Activated naive CD4-positive, alpha-beta T cell treated with anti-CD3 and anti-CD28 coated beads for 36 hours (primary cell): ENCODE measurements around the gene DNAH3. TPM values are rescaled to one million over a fixed set of nuclear protein-coding genes. Genes with fewer than 3 reads are reported as not detected.
"Not testable (repeated sequence)": the region's sequence is repeated elsewhere in the genome, so short reads cannot be mapped to it uniquely, and the experiment has no call there.

Experiments used
- CTCF ChIA-PET: fragments of 350-600 bp; sonication (Branson Sonifier 250); formaldehyde crosslinking; loops from one replicate; lab custom pipeline; 2021; ENCODE audit warnings: antibody characterized with exemption; lab: Charles Lee
- DNase-seq: peaks from one replicate; pipeline ENCODE4 v3.0.0-alpha.2; 2020
- H3K27ac Mint-ChIP-seq: one replicate; pipeline ENCODE4 v1.8.0; 2021; ENCODE audit warnings: mild to moderate bottlenecking, mixed read lengths
- H3K27me3 Mint-ChIP-seq: one replicate; pipeline ENCODE4 v1.8.0; 2021; ENCODE audit warnings: low read depth, mixed read lengths
- H3K36me3 Mint-ChIP-seq: one replicate; pipeline ENCODE4 v1.8.0; 2021; ENCODE audit warnings: low read depth, mixed read lengths
- H3K4me1 Mint-ChIP-seq: one replicate; pipeline ENCODE4 v1.8.0; 2021; ENCODE audit warnings: low read depth, mixed read lengths
- H3K4me3 Mint-ChIP-seq: one replicate; pipeline ENCODE4 v1.8.0; 2021; ENCODE audit warnings: mild to moderate bottlenecking, moderate library complexity, mixed read lengths
- H3K9me3 Mint-ChIP-seq: one replicate; pipeline ENCODE4 v1.8.0; 2021; ENCODE audit warnings: mixed read lengths
- intact Hi-C: fragments of 100-400 bp; cut with micrococcal nuclease; formaldehyde crosslinking; loops from one replicate; pipeline ENCODE4 v1.15.1; 2023
- total RNA-seq, 2 experiments: library from RNA; stranded (reverse); gene quantifications; one replicate each; pipeline ENCODE4 v1.2.3, GENCODE V29; 2021

Gene DNAH3
- total RNA-seq, 2 experiments from 2014 or later: not detected

DNA sequence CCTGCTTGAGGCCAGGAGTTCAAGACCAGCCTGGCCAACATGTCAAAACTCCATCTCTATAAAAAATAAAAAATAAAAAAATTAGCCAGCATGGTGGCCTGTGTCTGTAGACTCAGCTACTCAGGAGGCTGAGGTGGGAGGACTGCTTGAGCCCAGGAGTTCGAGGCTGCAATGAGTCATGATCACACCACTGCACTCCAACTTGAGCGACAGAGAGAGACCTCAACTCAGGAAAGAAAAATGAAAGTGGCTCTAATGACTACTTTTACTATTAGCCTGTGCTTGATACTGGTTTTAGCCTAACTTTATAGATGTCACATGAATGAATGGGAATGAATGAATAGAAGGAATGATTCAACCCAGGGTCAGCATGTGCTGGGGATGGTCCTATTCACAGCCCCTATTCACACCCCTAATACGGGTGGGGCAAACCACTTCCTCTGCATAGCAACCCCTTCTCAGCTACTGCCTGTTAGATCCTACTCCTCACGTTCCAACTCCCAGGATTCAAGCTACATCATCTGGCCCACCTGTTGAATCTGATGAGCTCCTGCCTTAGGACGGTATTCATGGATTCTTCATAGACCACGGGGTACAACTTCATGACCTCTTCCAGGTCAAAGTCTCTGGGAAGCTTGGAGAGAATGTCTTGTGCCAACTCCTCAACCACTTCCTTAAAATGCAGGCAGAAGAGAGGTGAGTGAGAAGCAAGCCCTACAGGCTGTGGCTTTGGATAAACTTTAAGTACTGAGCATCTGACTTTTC, 209.6 kb downstream of the DNAH3 start:
- H3K27me3 Mint-ChIP-seq: no peaks in the 10 kb centered on the region
- no peaks in the 10 kb centered on the region for H3K36me3 Mint-ChIP-seq
- no peak overlapping the region for H3K4me3 Mint-ChIP-seq
- intact Hi-C loops: no loop called here
- H3K4me1 Mint-ChIP-seq: peaks cover 33% of the 10 kb centered on the region
- H3K9me3 Mint-ChIP-seq: no peaks in the 10 kb centered on the region
- peak; percentile 35 for DNase-seq
- H3K27ac Mint-ChIP-seq: no peak overlapping the region
- CTCF ChIA-PET: interaction anchor here (1.3 kb wide), 1 partner anchor 90 kb away, joined by 4 read pairs; no protein-coding TSS in a partner anchor

DNA sequence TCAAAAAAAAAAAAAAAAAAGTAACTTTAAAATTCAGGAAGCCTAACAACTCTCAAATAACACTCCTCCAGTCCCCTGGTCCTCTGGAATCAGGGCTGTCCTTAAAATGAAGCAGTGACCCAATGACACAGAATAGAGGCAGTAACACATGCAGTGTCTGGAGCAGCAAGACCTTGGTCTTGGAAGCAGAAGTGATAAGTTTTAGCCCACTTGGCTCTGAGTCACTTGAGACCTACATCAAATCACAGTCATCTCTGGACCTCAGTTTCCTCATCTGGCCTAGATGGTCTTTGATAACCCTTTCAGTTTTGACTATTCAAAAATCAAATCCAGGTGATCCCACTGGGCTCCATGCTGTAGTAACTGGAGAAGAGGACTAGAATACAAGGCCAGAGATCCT, 211.0 kb downstream of the DNAH3 start:
- Mint-ChIP-seq H3K9me3 (no peaks in the 10 kb centered on the region), H3K4me1 (peaks cover 29% of the 10 kb centered on the region), H3K36me3 (no peaks in the 10 kb centered on the region), H3K27ac (no peak overlapping the region), H3K4me3 (no peak overlapping the region), H3K27me3 (no peaks in the 10 kb centered on the region)
- CTCF ChIA-PET: no interaction called here
- intact Hi-C loops: loop anchor here (2.0 kb wide), 1 partner anchor 39 kb away; the partner anchor contains the start of genes DCUN1D3 and LYRM1
- DNase-seq: no peak

GRCh38 chr16:20938426-20938825, 212.2 kb downstream of the DNAH3 start:
- Mint-ChIP-seq H3K27ac (no peak overlapping the region), H3K9me3 (no peaks in the 10 kb centered on the region), H3K4me3 (no peak overlapping the region), H3K27me3 (no peaks in the 10 kb centered on the region), H3K36me3 (no peaks in the 10 kb centered on the region), H3K4me1 (peaks cover 28% of the 10 kb centered on the region)
- CTCF ChIA-PET: interaction anchor here (0.7 to 1.3 kb wide), 3 partner anchors 16 to 89 kb away, joined by 3 to 10 read pairs (median 4); no protein-coding TSS in a partner anchor
- peak; percentile 46 for DNase-seq
- intact Hi-C loops: loop anchor here (1.0 to 2.0 kb wide), 2 partner anchors 38 to 64 kb away; partner anchors contain the start of genes DCUN1D3 and LYRM1

- Mint-ChIP-seq H3K4me3 (no peak overlapping the region), H3K27me3 (no peaks in the 10 kb centered on the region)
These were observed 212.9 kb downstream of the DNAH3 start for GRCh38 chr16:20937736-20938135.

DNA sequence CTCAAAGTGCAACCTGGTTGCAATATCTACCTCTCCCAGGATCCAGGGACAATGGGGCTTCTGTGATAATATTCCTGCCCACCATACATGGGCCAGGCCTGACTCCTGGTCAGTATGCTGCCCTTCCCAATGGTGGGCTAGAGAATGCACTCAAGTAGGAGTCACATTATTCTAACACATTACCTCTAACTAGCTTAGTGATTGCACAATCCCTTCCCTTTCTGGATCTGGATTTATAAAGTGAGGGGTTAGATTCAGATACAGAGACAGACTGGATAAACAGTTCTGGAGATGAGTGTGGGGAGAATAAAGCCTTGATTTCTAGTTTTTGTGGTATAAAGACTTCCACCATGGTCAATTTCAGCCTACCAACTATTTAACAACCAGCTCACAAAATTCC, 217.1 kb downstream of the DNAH3 start:
- DNase-seq: no peak
- Mint-ChIP-seq H3K4me1 (peaks cover 10% of the 10 kb centered on the region), H3K4me3 (no peak overlapping the region), H3K27me3 (no peaks in the 10 kb centered on the region), H3K27ac (no peak overlapping the region), H3K36me3 (no peaks in the 10 kb centered on the region), H3K9me3 (no peaks in the 10 kb centered on the region)
- intact Hi-C loops: no loop called here
- CTCF ChIA-PET: no interaction called here

More at GRCh38 chr16:20937736-20938135, 212.9 kb downstream of the DNAH3 start:
- intact Hi-C loops: loop anchor here (1.0 to 2.0 kb wide), 2 partner anchors 37 to 63 kb away; partner anchors contain the start of genes DCUN1D3 and LYRM1
- Mint-ChIP-seq H3K36me3 (no peaks in the 10 kb centered on the region), H3K4me1 (peaks cover 26% of the 10 kb centered on the region), H3K9me3 (no peaks in the 10 kb centered on the region), H3K27ac (no peak overlapping the region)
- no peak for DNase-seq
- CTCF ChIA-PET: interaction anchor here (0.6 to 1.3 kb wide), 2 partner anchors 88 to 1088 kb away, joined by 4 to 10 read pairs; no protein-coding TSS in a partner anchor

DNA sequence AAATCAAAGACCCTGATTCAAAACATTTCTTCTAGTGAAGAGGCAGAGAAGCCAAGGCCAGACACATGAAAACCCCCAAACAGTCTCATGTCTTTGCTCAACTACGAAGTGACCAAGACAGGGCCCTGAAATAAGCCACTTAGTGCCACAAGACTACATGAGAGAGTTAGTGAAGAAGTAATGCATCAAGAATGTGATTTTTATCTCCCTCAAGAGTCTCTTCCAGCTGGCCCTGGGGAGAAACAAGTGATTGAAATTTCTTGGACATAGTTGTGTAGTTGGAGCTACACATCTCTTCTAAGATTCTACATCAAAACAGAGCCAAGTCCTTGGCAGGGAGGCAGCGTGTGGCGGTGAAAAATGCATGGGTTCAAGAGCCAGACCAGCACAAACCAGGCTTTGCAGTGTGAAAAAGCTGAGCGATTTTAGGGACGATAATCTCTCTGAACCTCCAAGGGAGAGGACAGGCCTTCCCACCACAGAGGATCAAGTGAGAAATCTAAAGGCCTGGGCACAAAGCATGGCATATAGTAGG, 219.5 kb downstream of the DNAH3 start:
- H3K4me3 Mint-ChIP-seq: no peak overlapping the region
- CTCF ChIA-PET: no interaction called here
- peaks cover 4% of the 10 kb centered on the region for H3K36me3 Mint-ChIP-seq
- no peaks in the 10 kb centered on the region for H3K9me3 Mint-ChIP-seq
- H3K4me1 Mint-ChIP-seq: no peaks in the 10 kb centered on the region
- no peaks in the 10 kb centered on the region for H3K27me3 Mint-ChIP-seq
- no peak overlapping the region for H3K27ac Mint-ChIP-seq
- DNase-seq: no peak
- intact Hi-C loops: no loop called here

- no peaks in the 10 kb centered on the region for H3K27me3 Mint-ChIP-seq
- no peaks in the 10 kb centered on the region for H3K4me1 Mint-ChIP-seq
- DNase-seq: no peak
- H3K36me3 Mint-ChIP-seq: peaks cover 8% of the 10 kb centered on the region
- CTCF ChIA-PET: interaction anchor here (0.6 kb wide), 1 partner anchor 13 kb away, joined by 3 read pairs; no protein-coding TSS in a partner anchor
- no peaks in the 10 kb centered on the region for H3K9me3 Mint-ChIP-seq
- intact Hi-C loops: no loop called here
- no peak overlapping the region for H3K4me3 Mint-ChIP-seq
- no peak overlapping the region for H3K27ac Mint-ChIP-seq
These were observed 220.3 kb downstream of the DNAH3 start for GRCh38 chr16:20930365-20930690.

- H3K36me3 Mint-ChIP-seq, H3K27me3 Mint-ChIP-seq, H3K9me3 Mint-ChIP-seq, H3K4me1 Mint-ChIP-seq, DNase-seq, H3K27ac Mint-ChIP-seq, intact Hi-C loops, H3K4me3 Mint-ChIP-seq: not testable (repeated sequence)
- CTCF ChIA-PET: interaction anchor here (0.6 kb wide), 1 partner anchor 13 kb away, joined by 3 read pairs; no protein-coding TSS in a partner anchor
These were observed 220.8 kb downstream of the DNAH3 start for GRCh38 chr16:20929676-20930364.

DNA sequence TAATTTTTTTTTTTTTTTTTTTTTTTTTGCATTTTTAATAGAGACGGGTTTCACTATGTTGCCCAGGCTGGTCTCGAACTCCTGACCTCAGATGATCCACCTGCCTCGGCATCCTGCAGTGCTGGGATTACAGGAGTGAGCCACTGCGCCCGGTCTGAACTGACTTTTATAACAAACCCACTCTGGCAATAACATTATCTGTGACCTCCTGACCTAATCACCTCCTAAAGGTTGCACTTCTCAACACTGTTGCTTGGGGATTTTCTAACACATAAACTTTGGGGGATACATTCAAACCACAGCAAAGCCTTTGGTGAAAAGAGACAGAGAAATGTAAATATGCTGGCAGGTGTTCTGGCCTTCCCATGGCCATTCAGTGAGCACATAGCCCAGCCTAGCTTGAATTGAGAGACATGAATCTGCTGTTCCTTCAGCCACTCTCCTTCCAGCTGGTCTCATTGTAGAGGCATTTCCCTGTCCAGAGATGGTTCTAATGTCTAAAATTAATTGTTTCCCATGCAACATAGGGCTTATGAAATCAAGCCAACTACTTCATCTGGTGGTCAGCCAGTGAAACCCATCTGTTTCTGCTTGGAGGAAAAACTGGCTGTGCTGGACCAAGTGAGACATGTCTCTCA, 221.8 kb downstream of the DNAH3 start:
- CTCF ChIA-PET: interaction anchor here (0.6 kb wide), 1 partner anchor 32 kb away, joined by 3 read pairs; no protein-coding TSS in a partner anchor
- no peak overlapping the region for H3K27ac Mint-ChIP-seq
- no peak for DNase-seq
- peaks cover 8% of the 10 kb centered on the region for H3K36me3 Mint-ChIP-seq
- no peaks in the 10 kb centered on the region for H3K4me1 Mint-ChIP-seq
- intact Hi-C loops: no loop called here
- no peaks in the 10 kb centered on the region for H3K27me3 Mint-ChIP-seq
- H3K9me3 Mint-ChIP-seq: no peaks in the 10 kb centered on the region
- no peak overlapping the region for H3K4me3 Mint-ChIP-seq

GRCh38 chr16:20925751-20926150, 224.9 kb downstream of the DNAH3 start:
- H3K9me3 Mint-ChIP-seq: no peaks in the 10 kb centered on the region
- intact Hi-C loops: no loop called here
- no peak overlapping the region for H3K27ac Mint-ChIP-seq
- H3K27me3 Mint-ChIP-seq: no peaks in the 10 kb centered on the region
- no peak overlapping the region for H3K4me3 Mint-ChIP-seq
- no peak for DNase-seq
- CTCF ChIA-PET: no interaction called here
- H3K36me3 Mint-ChIP-seq: peaks cover 11% of the 10 kb centered on the region
- H3K4me1 Mint-ChIP-seq: no peaks in the 10 kb centered on the region

DNA sequence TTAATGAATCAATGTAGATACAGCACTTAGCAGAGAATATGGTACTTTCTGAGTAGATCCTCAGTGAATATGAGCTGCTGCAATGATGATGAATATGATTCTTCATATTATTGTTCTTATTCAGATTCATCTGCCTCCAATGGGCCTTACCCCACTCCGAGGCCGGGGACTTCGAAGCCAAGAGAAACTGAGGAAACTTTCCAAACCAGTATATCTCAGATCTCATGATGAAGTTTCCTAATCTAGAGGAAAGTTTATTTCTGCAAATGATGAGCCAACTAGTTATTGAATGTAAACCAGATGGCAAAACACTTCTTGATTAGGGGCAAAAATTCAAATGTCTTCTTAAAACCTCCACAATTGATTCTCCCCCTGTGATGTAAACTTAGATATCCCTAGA, 226.8 kb downstream of the DNAH3 start:
- H3K4me3 Mint-ChIP-seq: no peak overlapping the region
- H3K27ac Mint-ChIP-seq: no peak overlapping the region
- H3K9me3 Mint-ChIP-seq: no peaks in the 10 kb centered on the region
- no peaks in the 10 kb centered on the region for H3K27me3 Mint-ChIP-seq
- DNase-seq: no peak
- CTCF ChIA-PET: no interaction called here
- H3K4me1 Mint-ChIP-seq: peaks cover 4% of the 10 kb centered on the region
- peaks cover 12% of the 10 kb centered on the region for H3K36me3 Mint-ChIP-seq
- intact Hi-C loops: no loop called here

- intact Hi-C loops: no loop called here
- Mint-ChIP-seq H3K4me3 (no peak overlapping the region), H3K9me3 (no peaks in the 10 kb centered on the region), H3K27me3 (no peaks in the 10 kb centered on the region), H3K4me1 (peaks cover 4% of the 10 kb centered on the region), H3K36me3 (peaks cover 16% of the 10 kb centered on the region), H3K27ac (no peak overlapping the region)
- CTCF ChIA-PET: interaction anchor here (0.9 kb wide), 1 partner anchor 40 kb away, joined by 3 read pairs; no protein-coding TSS in a partner anchor
- DNase-seq: no peak
These were observed 229.8 kb downstream of the DNAH3 start for GRCh38 chr16:20920799-20921198.
